Panc1 (cell line): ENCODE measurements around the gene NEURL1B. TPM values are rescaled to one million over a fixed set of nuclear protein-coding genes. Genes with fewer than 3 reads are reported as not detected.

Source experiments
- ATAC-seq: fragments of 200-7000 bp; cut with Tn5 transposase; 2 replicates; pipeline ENCODE4 v1.9.1; 2020; ENCODE audit warnings: mild to moderate bottlenecking, moderate library complexity
- BruUV-seq: library from RNA; stranded (reverse); fragments of 400-500 nt; replicated peaks from 2 replicates; lab custom pipeline; 2021; lab: Mats Ljungman, UMichigan
- CTCF ChIA-PET: fragments of 300-600 bp; sonication (Branson Sonifier 250); formaldehyde crosslinking; loops from one replicate; lab custom pipeline; 2022; ENCODE audit warnings: antibody characterized with exemption; lab: Charles Lee
- POLR2A ChIA-PET: fragments of 300-600 bp; sonication (Branson Sonifier 250); formaldehyde crosslinking; loops from one replicate; lab custom pipeline; 2022; ENCODE audit warnings: antibody characterized with exemption; lab: Charles Lee
- DNase-seq: peaks from one replicate; pipeline ENCODE4 v3.0.0-alpha.2; 2010; ENCODE audit warnings: low read depth, low spot score
- H3K27ac ChIP-seq: 2 replicates; pipeline ENCODE4 v1.5.1; 2011; ENCODE audit warnings: mild to moderate bottlenecking, low read length, inconsistent platforms
- H3K27me3 ChIP-seq: fragments of 200-500 bp; sonication (Bioruptor generic); 2 replicates; pipeline ENCODE4 v1.6.0; 2014; ENCODE audit warnings: low read length, inconsistent platforms; ENCODE audit not compliant: control insufficient read depth, insufficient read depth
- H3K36me3 ChIP-seq: fragments of 200-500 bp; sonication (Bioruptor generic); 2 replicates; pipeline ENCODE4 v1.5.1; 2014; ENCODE audit warnings: inconsistent platforms, mild to moderate bottlenecking, low read length, moderate library complexity; ENCODE audit not compliant: control insufficient read depth, insufficient read depth
- H3K4me1 ChIP-seq: 2 replicates; pipeline ENCODE4 v1.5.1; 2011; ENCODE audit warnings: inconsistent platforms, mild to moderate bottlenecking, low read length, moderate library complexity; ENCODE audit not compliant: control insufficient read depth, insufficient read depth
- H3K4me3 ChIP-seq, 2 experiments: 2 replicates each; pipeline ENCODE4 v1.5.1; 2011 to 2012; ENCODE audit warnings: low read depth in 2 of 2, low read length in 2 of 2, mild to moderate bottlenecking in 2 of 2, inconsistent platforms in 1 of 2, moderate library complexity in 1 of 2
- H3K9me3 ChIP-seq: fragments of 200-500 bp; sonication (Bioruptor generic); 2 replicates; pipeline ENCODE4 v1.5.1; 2014; ENCODE audit warnings: low read depth, mild to moderate bottlenecking, inconsistent platforms, low read length, moderate library complexity; ENCODE audit not compliant: control insufficient read depth, insufficient read depth
- POLR2AphosphoS5 ChIP-seq: IDR thresholded peaks from 2 replicates; pipeline ENCODE4 v1.6.1; 2012; ENCODE audit warnings: mild to moderate bottlenecking, low read depth, low read length, moderate library complexity
- REST ChIP-seq, 2 experiments: IDR thresholded peaks; 2 replicates each; pipeline ENCODE4 v1.6.1; 2011 to 2012; ENCODE audit warnings: low read depth in 2 of 2, control low read depth in 1 of 2, low read length in 1 of 2, mild to moderate bottlenecking in 1 of 2, moderate library complexity in 1 of 2; ENCODE audit not compliant: insufficient read depth in 1 of 2
- SIN3A ChIP-seq: IDR thresholded peaks from 2 replicates; pipeline ENCODE4 v1.6.1; 2012; ENCODE audit warnings: low read depth, mild to moderate bottlenecking, low read length, moderate library complexity, borderline replicate concordance; ENCODE audit not compliant: insufficient read depth
- TCF7L2 ChIP-seq: IDR thresholded peaks from 2 replicates; pipeline ENCODE4 v1.6.1; 2011; ENCODE audit warnings: mild to moderate bottlenecking, low read depth, low read length, inconsistent platforms
- in situ Hi-C: cut with HindIII; loops from 2 replicates; pipeline ENCODE4 v1.10.0; 2016; ENCODE audit warnings: low sequenced_read_pairs, low pct_unique_long_range_greater_than_20kb
- intact Hi-C: fragments of 100-400 bp; cut with micrococcal nuclease; formaldehyde crosslinking; loops from one replicate; pipeline ENCODE4 v1.10.0; 2022; ENCODE audit not compliant: unreplicated experiment
- total RNA-seq: library from RNA; stranded (reverse); gene quantifications from one replicate; pipeline ENCODE4 v1.2.1, GENCODE V29; 2021; ENCODE audit not compliant: unreplicated experiment
- TF ChIP-seq, protein P1 (sequence below): fragments of 450-650 bp; IDR thresholded peaks from 2 replicates; pipeline ENCODE4 v1.5.1; 2017; ENCODE audit warnings: mild to moderate bottlenecking

The NEURL1B gene
- total RNA-seq, 1 experiment from 2014 or later, result 5.3 TPM

GRCh38 chr5:172593721-172594235, 47.3 kb upstream of the NEURL1B start:
- no peak overlapping the region for H3K27ac ChIP-seq
- H3K9me3 ChIP-seq, result no peaks in the 10 kb centered on the region
- no peaks in the 10 kb centered on the region for H3K4me1 ChIP-seq
- intact Hi-C loops, result no loop called here
- no TSS peak for BruUV-seq
- POLR2A ChIA-PET, result no interaction called here
- CTCF ChIA-PET, result no interaction called here
- in situ Hi-C loops, result no loop called here
- no peak for DNase-seq
- no peaks in the 10 kb centered on the region for H3K36me3 ChIP-seq
- no peaks in the 10 kb centered on the region for H3K27me3 ChIP-seq
- TF ChIP-seq SIN3A (no peak), TCF7L2 (no peak), REST (IDR thresholded peaks at IDR 0.05; ENCODE audit: insufficient read depth in 1 of 2, low read depth in 2 of 2, low read length in 1 of 2) (no peak), POLR2AphosphoS5 (no peak)
- TF ChIP-seq, protein P1, sequence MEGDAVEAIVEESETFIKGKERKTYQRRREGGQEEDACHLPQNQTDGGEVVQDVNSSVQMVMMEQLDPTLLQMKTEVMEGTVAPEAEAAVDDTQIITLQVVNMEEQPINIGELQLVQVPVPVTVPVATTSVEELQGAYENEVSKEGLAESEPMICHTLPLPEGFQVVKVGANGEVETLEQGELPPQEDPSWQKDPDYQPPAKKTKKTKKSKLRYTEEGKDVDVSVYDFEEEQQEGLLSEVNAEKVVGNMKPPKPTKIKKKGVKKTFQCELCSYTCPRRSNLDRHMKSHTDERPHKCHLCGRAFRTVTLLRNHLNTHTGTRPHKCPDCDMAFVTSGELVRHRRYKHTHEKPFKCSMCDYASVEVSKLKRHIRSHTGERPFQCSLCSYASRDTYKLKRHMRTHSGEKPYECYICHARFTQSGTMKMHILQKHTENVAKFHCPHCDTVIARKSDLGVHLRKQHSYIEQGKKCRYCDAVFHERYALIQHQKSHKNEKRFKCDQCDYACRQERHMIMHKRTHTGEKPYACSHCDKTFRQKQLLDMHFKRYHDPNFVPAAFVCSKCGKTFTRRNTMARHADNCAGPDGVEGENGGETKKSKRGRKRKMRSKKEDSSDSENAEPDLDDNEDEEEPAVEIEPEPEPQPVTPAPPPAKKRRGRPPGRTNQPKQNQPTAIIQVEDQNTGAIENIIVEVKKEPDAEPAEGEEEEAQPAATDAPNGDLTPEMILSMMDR, result no peak
- H3K4me3 ChIP-seq, result no peak overlapping the region
- no peak for ATAC-seq

DNA sequence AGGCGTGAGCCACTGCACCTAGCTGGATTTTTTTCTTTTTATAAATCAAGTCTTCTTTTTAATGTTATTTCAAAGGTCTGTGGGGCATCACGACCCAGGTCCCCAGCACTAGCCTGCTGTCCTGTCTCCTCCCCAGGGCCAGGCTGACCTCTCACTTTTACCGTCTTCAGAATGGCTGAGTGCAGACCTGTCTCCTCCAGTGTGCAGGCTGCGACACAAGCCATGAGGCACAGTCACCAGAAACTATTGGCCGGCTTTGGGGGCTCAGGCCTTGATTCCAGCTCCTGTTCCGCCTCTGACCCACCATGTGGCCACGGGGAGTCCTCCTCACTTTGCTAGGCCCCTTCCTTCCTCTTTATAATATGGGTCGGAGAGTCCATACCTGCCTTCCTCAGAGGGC, 46.6 kb upstream of the NEURL1B start:
- intact Hi-C loops, result no loop called here
- no peak overlapping the region for H3K4me3 ChIP-seq
- H3K27me3 ChIP-seq, result no peaks in the 10 kb centered on the region
- in situ Hi-C loops, result no loop called here
- no peak overlapping the region for H3K27ac ChIP-seq
- CTCF ChIA-PET, result no interaction called here
- TF ChIP-seq SIN3A (no peak), POLR2AphosphoS5 (no peak)
- TF ChIP-seq, protein P1, result no peak
- ATAC-seq (no peak), DNase-seq (no peak)
- H3K9me3 ChIP-seq, result no peaks in the 10 kb centered on the region
- no TSS peak for BruUV-seq
- H3K36me3 ChIP-seq, result no peaks in the 10 kb centered on the region
- POLR2A ChIA-PET, result no interaction called here
- H3K4me1 ChIP-seq, result no peaks in the 10 kb centered on the region
